Fibroblast of lung (primary cell): ENCODE results near the gene LVRN. TPM values are rescaled to one million over a fixed set of nuclear protein-coding genes. Genes with fewer than 3 reads are reported as not detected.

ENCODE experiments used
- DNase-seq, 2 donors: peaks; one replicate each; pipeline versions ENCODE4 v3.0.0 to v3.0.0-alpha.2; 2010; ENCODE audit warnings: low read depth in 2 of 2
- H2AFZ ChIP-seq: 2 replicates; pipeline ENCODE4 v1.5.1; 2012; ENCODE audit warnings: low read length, control low read depth, inconsistent platforms
- H3K27ac ChIP-seq: 2 replicates; pipeline ENCODE4 v1.5.1; 2011; ENCODE audit warnings: low read length, control low read depth; ENCODE audit not compliant: insufficient read depth
- H3K27me3 ChIP-seq: 2 replicates; pipeline ENCODE4 v1.5.1; 2011; ENCODE audit warnings: mild to moderate bottlenecking, low read length; ENCODE audit not compliant: control insufficient read depth, insufficient read depth
- H3K36me3 ChIP-seq: 2 replicates; pipeline ENCODE4 v1.5.1; 2011; ENCODE audit warnings: low read length; ENCODE audit not compliant: control insufficient read depth, insufficient read depth
- H3K4me1 ChIP-seq: 2 replicates; pipeline ENCODE4 v1.5.1; 2011; ENCODE audit warnings: low read length; ENCODE audit not compliant: control insufficient read depth, insufficient read depth; ENCODE audit errors: extremely low read depth
- H3K4me2 ChIP-seq: 2 replicates; pipeline ENCODE4 v1.5.1; 2011; ENCODE audit warnings: low read length, control low read depth; ENCODE audit not compliant: insufficient read depth; ENCODE audit errors: extremely low read depth
- H3K4me3 ChIP-seq, 4 experiments: fragments of 200-600 bp in 1 of 4; sonication (generic) in 1 of 4; replicated peaks in 1 of 4; 2 replicates each; pipeline ENCODE4 v1.5.1; 2011 to 2016; ENCODE audit warnings: low read length in 4 of 4, low read depth in 3 of 4, mild to moderate bottlenecking in 3 of 4, control low read depth in 2 of 4, inconsistent platforms in 1 of 4, mixed read lengths in 1 of 4; ENCODE audit not compliant: insufficient read depth in 1 of 4; ENCODE audit errors: control extremely low read depth in 1 of 4
- H3K79me2 ChIP-seq: 2 replicates; pipeline ENCODE4 v1.5.1; 2012; ENCODE audit warnings: mild to moderate bottlenecking, low read length, inconsistent platforms; ENCODE audit not compliant: control insufficient read depth, insufficient read depth
- H3K9ac ChIP-seq: 2 replicates; pipeline ENCODE4 v1.5.1; 2011; ENCODE audit warnings: mild to moderate bottlenecking, low read length, control low read depth; ENCODE audit not compliant: insufficient read depth
- H3K9me3 ChIP-seq: 2 replicates; pipeline ENCODE4 v1.5.1; 2012; ENCODE audit warnings: low read depth, low read length; ENCODE audit not compliant: control insufficient read depth, insufficient read depth
- H4K20me1 ChIP-seq: 2 replicates; pipeline ENCODE4 v1.5.1; 2011; ENCODE audit warnings: low read length; ENCODE audit not compliant: control insufficient read depth, insufficient read depth; ENCODE audit errors: extremely low read depth
- CTCF ChIP-seq, 2 donors: IDR thresholded peaks in 1 of 2; conservative IDR thresholded peaks in 1 of 2; 1 replicate in 1 of 2; 2 replicates in 1 of 2; pipeline ENCODE4 v1.5.1; 2011 to 2012; ENCODE audit warnings: low read length in 2 of 2, control low read depth in 1 of 2, inconsistent platforms in 1 of 2, low read depth in 1 of 2, mild to moderate bottlenecking in 1 of 2
- EZH2 ChIP-seq: IDR thresholded peaks from 2 replicates; pipeline ENCODE4 v1.5.1; 2012; ENCODE audit warnings: low read length, control low read depth, mild to moderate bottlenecking; ENCODE audit errors: missing control alignments
- polyA plus RNA-seq, 2 donors: library from polyadenylated mRNA; depleted of rRNA in 1 of 2; stranded (reverse) in 1 of 2; unstranded in 1 of 2; fragments of >200 nt; gene quantifications; 2 replicates each; pipeline ENCODE4 v1.2.1, GENCODE V29; 2011 to 2012; ENCODE audit warnings: missing spikeins in 1 of 2
- total RNA-seq: library from RNA; depleted of rRNA; stranded (reverse); fragments of >200 nt; gene quantifications from 2 replicates; pipeline ENCODE4 v1.2.1, GENCODE V29; 2014

Gene LVRN
- total and polyA plus RNA-seq, 2 donors (not counting 1 experiment from before 2014, with no cell fraction given) = 0.10 to 0.17 TPM

DNA sequence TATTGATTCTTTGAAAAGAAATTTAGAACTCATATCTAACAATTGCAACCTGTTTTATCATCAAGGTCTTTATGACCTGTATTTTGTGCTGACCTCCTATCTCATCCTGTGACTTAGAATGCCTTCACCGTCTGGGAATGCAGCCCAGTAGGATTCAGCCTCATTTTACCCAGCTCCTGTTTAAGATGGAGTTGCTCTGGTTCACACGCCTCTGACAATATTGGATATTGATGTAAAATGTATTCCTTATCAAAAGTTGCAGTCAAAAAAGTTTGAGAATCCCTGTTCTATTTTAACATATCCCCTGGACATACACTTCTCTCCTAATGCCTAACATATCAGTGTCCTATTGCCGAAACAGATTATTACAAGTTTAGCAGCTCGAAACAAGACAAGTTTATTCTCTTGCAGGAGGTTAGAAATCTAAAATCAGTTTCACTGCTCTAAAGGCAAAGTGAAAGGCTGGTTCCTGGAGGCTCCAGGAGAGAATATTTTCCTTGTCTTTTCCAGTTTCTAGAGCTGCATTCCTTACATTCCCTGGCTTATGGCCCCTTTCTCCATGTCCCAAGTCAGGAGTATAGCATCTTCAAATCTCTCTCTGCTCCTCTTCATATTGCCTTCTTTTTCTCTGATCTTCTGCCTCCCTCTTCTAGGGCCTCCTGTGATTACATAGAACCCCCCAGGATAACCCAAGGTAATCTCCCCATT lies 31.5 kb upstream of the LVRN start:
- H3K4me1 ChIP-seq = no peaks in the 10 kb centered on the region
- no peak overlapping the region for H3K27ac ChIP-seq
- H2AFZ ChIP-seq = no peak overlapping the region
- no peaks in the 10 kb centered on the region for H3K9me3 ChIP-seq
- no peaks in the 10 kb centered on the region for H3K27me3 ChIP-seq
- H3K9ac ChIP-seq = no peak overlapping the region
- H3K79me2 ChIP-seq = no peaks in the 10 kb centered on the region
- TF ChIP-seq CTCF (conservative IDR thresholded peaks at IDR 0.05 in 1 of 2, IDR thresholded peaks at IDR 0.05 in 1 of 2; ENCODE audit: low read depth in 1 of 2, low read length in 2 of 2) (no peak), EZH2 (no peak)
- DNase-seq = peak in 1 of 2 donors; percentile 22
- no peak overlapping the region for H3K4me3 ChIP-seq
- no peak overlapping the region for H3K4me2 ChIP-seq
- no peaks in the 10 kb centered on the region for H4K20me1 ChIP-seq
- no peaks in the 10 kb centered on the region for H3K36me3 ChIP-seq

DNA sequence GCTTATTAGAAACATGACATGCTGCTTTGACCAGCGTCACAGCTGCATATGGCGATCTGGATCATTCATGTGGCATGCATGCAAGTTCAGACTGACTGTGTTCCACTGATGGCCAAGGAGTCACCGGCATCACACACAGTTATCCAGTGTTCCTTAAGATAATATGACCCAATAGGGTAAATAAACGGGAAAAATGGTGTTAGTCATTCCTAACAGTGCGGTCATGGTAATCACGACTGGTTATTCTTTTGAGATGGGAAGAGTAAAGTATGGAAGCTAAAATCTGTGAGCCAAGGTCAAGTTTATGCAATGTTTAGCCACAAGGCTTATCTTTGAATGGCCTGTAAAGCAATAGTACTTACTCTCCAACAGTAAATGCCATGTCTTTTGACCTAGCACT lies 29.3 kb upstream of the LVRN start:
- Histone ChIP-seq H3K9ac (no peak overlapping the region), H3K4me2 (no peak overlapping the region), H2AFZ (no peak overlapping the region), H3K27ac (no peak overlapping the region), H3K79me2 (no peaks in the 10 kb centered on the region), H4K20me1 (no peaks in the 10 kb centered on the region), H3K36me3 (no peaks in the 10 kb centered on the region), H3K4me3 (no peak overlapping the region), H3K9me3 (no peaks in the 10 kb centered on the region), H3K27me3 (no peaks in the 10 kb centered on the region), H3K4me1 (no peaks in the 10 kb centered on the region)
- DNase-seq = no peak
- TF ChIP-seq EZH2 = no peak
- no peak for TF ChIP-seq CTCF (conservative IDR thresholded peaks at IDR 0.05 in 1 of 2, IDR thresholded peaks at IDR 0.05 in 1 of 2; ENCODE audit: low read depth in 1 of 2, low read length in 2 of 2)

DNA sequence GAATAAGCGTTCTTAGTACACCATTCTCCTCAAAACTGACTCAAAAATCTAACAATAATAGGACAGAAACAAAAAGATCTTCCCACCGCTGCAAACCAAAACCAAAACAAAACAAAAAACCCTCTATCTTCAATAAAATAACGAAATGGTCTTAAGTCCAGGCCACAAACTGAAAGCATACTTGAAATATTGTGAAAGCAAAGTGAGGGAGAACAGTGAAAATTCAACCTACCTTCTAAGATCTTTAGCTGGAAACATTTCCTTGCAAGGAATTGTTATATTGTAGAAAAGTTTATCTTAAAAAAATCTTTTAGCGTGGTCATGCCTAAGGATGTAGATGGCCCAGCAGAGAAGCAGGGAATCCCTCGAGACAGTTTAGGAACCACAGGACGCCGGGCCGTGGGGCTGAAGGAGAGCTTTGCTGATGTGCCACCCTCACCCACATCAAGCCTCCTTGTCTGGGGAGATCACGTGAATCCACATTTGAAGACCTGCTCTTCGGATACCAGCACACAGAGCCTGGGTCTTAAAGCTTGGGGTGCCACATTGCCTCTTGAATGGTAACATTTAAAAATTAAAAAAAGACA lies 27.8 kb upstream of the LVRN start:
- H3K9me3 ChIP-seq = no peaks in the 10 kb centered on the region
- H3K9ac ChIP-seq = no peak overlapping the region
- no peaks in the 10 kb centered on the region for H3K27me3 ChIP-seq
- H4K20me1 ChIP-seq = no peaks in the 10 kb centered on the region
- no peaks in the 10 kb centered on the region for H3K79me2 ChIP-seq
- no peaks in the 10 kb centered on the region for H3K4me1 ChIP-seq
- H2AFZ ChIP-seq = no peak overlapping the region
- H3K27ac ChIP-seq = no peak overlapping the region
- TF ChIP-seq CTCF (conservative IDR thresholded peaks at IDR 0.05 in 1 of 2, IDR thresholded peaks at IDR 0.05 in 1 of 2; ENCODE audit: low read depth in 1 of 2, low read length in 2 of 2) (no peak), EZH2 (no peak)
- H3K4me2 ChIP-seq = no peak overlapping the region
- H3K4me3 ChIP-seq = no peak overlapping the region
- no peak for DNase-seq
- H3K36me3 ChIP-seq = no peaks in the 10 kb centered on the region
